Neural cell (in vitro differentiated cells): ENCODE measurements around the gene FHOD1.

Experiments used
- EP300 ChIP-seq: fragments of 450-650 bp; conservative IDR thresholded peaks from 2 replicates; pipeline ENCODE4 v1.6.1; 2014; ENCODE audit warnings: antibody characterized with exemption, mild to moderate bottlenecking, moderate library complexity; ENCODE audit not compliant: poor library complexity, severe bottlenecking
- EZH2 ChIP-seq: fragments of 200-600, 300-800 bp; shearing (Covaris generic), sonication (generic); IDR thresholded peaks from 2 replicates; pipeline ENCODE4 v1.6.1; 2014; ENCODE audit warnings: antibody characterized with exemption, low read length, borderline replicate concordance, mild to moderate bottlenecking; ENCODE audit not compliant: insufficient read depth, poor library complexity, severe bottlenecking
- MXI1 ChIP-seq: fragments of 450-650 bp; conservative IDR thresholded peaks from 2 replicates; pipeline ENCODE4 v1.6.1; 2014; ENCODE audit warnings: antibody characterized with exemption, mild to moderate bottlenecking; ENCODE audit not compliant: poor library complexity, severe bottlenecking
- POLR2AphosphoS5 ChIP-seq: IDR thresholded peaks from 2 replicates; pipeline ENCODE4 v1.6.1; 2012
- RAD21 ChIP-seq: fragments of 450-650 bp; conservative IDR thresholded peaks from 2 replicates; pipeline ENCODE4 v1.6.1; 2014; ENCODE audit warnings: antibody characterized with exemption, mild to moderate bottlenecking, moderate library complexity
- SMC3 ChIP-seq: fragments of 450-650 bp; conservative IDR thresholded peaks from 2 replicates; pipeline ENCODE4 v1.6.1; 2014; ENCODE audit warnings: antibody characterized with exemption, mild to moderate bottlenecking, moderate library complexity; ENCODE audit not compliant: poor library complexity
- TAF1 ChIP-seq: IDR thresholded peaks from 2 replicates; pipeline ENCODE4 v1.6.1; 2012; ENCODE audit warnings: low read depth
- TF ChIP-seq, protein P1 (sequence below): fragments of 450-650 bp; IDR thresholded peaks from 2 replicates; pipeline ENCODE4 v1.5.1; 2014; ENCODE audit warnings: antibody characterized with exemption, mild to moderate bottlenecking, moderate library complexity; ENCODE audit not compliant: poor library complexity, severe bottlenecking
- TF ChIP-seq, protein P2 (sequence below): IDR thresholded peaks from 2 replicates; pipeline ENCODE4 v1.6.1; 2012; ENCODE audit warnings: borderline replicate concordance

DNA sequence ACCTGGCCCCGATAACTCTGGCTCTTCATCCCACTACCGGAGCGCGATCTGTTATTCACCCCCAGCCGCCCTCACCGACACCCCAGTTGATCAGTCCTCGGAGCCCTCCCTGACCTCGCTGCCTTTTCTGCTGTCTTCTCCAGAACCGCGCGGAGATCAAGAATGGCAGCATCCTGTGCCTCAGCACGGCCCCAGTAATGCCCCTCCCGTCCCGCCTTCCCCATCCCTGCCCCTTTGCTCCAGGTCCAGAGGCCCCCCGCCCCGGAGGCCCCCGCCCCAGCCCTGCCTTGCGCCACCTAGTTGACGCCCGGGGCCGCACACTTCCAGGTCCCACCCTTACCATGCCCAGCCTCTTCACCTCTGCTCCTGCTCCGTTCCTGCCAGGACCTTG is 47.5 kb downstream of the FHOD1 start:
- TF ChIP-seq EZH2 = no peak
- TF ChIP-seq POLR2AphosphoS5 = no peak
- TF ChIP-seq, protein P1, sequence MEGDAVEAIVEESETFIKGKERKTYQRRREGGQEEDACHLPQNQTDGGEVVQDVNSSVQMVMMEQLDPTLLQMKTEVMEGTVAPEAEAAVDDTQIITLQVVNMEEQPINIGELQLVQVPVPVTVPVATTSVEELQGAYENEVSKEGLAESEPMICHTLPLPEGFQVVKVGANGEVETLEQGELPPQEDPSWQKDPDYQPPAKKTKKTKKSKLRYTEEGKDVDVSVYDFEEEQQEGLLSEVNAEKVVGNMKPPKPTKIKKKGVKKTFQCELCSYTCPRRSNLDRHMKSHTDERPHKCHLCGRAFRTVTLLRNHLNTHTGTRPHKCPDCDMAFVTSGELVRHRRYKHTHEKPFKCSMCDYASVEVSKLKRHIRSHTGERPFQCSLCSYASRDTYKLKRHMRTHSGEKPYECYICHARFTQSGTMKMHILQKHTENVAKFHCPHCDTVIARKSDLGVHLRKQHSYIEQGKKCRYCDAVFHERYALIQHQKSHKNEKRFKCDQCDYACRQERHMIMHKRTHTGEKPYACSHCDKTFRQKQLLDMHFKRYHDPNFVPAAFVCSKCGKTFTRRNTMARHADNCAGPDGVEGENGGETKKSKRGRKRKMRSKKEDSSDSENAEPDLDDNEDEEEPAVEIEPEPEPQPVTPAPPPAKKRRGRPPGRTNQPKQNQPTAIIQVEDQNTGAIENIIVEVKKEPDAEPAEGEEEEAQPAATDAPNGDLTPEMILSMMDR = no peak
- TF ChIP-seq TAF1 = no peak
- TF ChIP-seq EP300 = no peak
- no peak for TF ChIP-seq MXI1
- TF ChIP-seq, protein P2, sequence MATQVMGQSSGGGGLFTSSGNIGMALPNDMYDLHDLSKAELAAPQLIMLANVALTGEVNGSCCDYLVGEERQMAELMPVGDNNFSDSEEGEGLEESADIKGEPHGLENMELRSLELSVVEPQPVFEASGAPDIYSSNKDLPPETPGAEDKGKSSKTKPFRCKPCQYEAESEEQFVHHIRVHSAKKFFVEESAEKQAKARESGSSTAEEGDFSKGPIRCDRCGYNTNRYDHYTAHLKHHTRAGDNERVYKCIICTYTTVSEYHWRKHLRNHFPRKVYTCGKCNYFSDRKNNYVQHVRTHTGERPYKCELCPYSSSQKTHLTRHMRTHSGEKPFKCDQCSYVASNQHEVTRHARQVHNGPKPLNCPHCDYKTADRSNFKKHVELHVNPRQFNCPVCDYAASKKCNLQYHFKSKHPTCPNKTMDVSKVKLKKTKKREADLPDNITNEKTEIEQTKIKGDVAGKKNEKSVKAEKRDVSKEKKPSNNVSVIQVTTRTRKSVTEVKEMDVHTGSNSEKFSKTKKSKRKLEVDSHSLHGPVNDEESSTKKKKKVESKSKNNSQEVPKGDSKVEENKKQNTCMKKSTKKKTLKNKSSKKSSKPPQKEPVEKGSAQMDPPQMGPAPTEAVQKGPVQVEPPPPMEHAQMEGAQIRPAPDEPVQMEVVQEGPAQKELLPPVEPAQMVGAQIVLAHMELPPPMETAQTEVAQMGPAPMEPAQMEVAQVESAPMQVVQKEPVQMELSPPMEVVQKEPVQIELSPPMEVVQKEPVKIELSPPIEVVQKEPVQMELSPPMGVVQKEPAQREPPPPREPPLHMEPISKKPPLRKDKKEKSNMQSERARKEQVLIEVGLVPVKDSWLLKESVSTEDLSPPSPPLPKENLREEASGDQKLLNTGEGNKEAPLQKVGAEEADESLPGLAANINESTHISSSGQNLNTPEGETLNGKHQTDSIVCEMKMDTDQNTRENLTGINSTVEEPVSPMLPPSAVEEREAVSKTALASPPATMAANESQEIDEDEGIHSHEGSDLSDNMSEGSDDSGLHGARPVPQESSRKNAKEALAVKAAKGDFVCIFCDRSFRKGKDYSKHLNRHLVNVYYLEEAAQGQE = no peak
- TF ChIP-seq SMC3 = no peak
- TF ChIP-seq RAD21 = no peak
